ENCODE measurements around the gene ZNF32.
A peak's percentile ranks its signal among the peaks of the same experiment; 100 is the strongest.
"Not testable (repeated sequence)": the region's sequence is repeated elsewhere in the genome, so short reads cannot be mapped to it uniquely, and the experiment has no call there.

The ZNF32 gene

GRCh38 chr10:43655311-43655710 is 6.6 kb upstream of the ZNF32 start:
- intact Hi-C loops (cut with DNase I): no loop called here
- no peak for DNase-seq

- DNase-seq: no peak
- intact Hi-C loops (cut with DNase I): no loop called here
Measured at GRCh38 chr10:43653746-43654145, 5.1 kb upstream of the ZNF32 start.

GRCh38 chr10:43649185-43649523 is 473 bp upstream of the ZNF32 start:
- intact Hi-C loops (cut with DNase I): loop anchor here (2.0 to 5.0 kb wide), 2 partner anchors 42 to 242 kb away; partner anchors contain the start of genes HNRNPF and ZNF485

GRCh38 chr10:43648095-43648397 is 635 bp downstream of the ZNF32 start:
- no peak for DNase-seq
- intact Hi-C loops (cut with DNase I): loop anchor here (2.0 to 5.0 kb wide), 2 partner anchors 41 to 241 kb away; partner anchors contain the start of genes HNRNPF and ZNF485

More at GRCh38 chr10:43649185-43649523, 473 bp upstream of the ZNF32 start:
- DNase-seq: no peak

GRCh38 chr10:43647576-43647975 is 1.1 kb downstream of the ZNF32 start:
- DNase-seq: no peak
- intact Hi-C loops (cut with DNase I): loop anchor here (5.0 kb wide), 1 partner anchor 240 kb away; the partner anchor contains the start of gene HNRNPF

GRCh38 chr10:43645866-43646265 is 2.8 kb downstream of the ZNF32 start:
- DNase-seq: no peak
- intact Hi-C loops (cut with DNase I): loop anchor here (5.0 kb wide), 1 partner anchor 239 kb away; the partner anchor contains the start of gene HNRNPF

- DNase-seq: no peak
- intact Hi-C loops (cut with DNase I): no loop called here
Measured at GRCh38 chr10:43644252-43644651, 4.4 kb downstream of the ZNF32 start.

GRCh38 chr10:43640603-43641002 is 8.1 kb downstream of the ZNF32 start:
- intact Hi-C loops (cut with DNase I): no loop called here

GRCh38 chr10:43635816-43636215 is 12.9 kb downstream of the ZNF32 start:
- intact Hi-C loops (cut with DNase I); DNase-seq: not testable (repeated sequence)

More at GRCh38 chr10:43640603-43641002, 8.1 kb downstream of the ZNF32 start:
- DNase-seq: no peak

GRCh38 chr10:43628956-43629355 is 19.7 kb downstream of the ZNF32 start:
- DNase-seq: no peak
- intact Hi-C loops (cut with DNase I): no loop called here

GRCh38 chr10:43627942-43628341 is 20.7 kb downstream of the ZNF32 start:
- intact Hi-C loops (cut with DNase I): no loop called here

GRCh38 chr10:43623351-43623750 is 25.3 kb downstream of the ZNF32 start:
- peak in 1 of 42 donors; percentile 23 for DNase-seq
- intact Hi-C loops (cut with DNase I): no loop called here

More at GRCh38 chr10:43627942-43628341, 20.7 kb downstream of the ZNF32 start:
- DNase-seq: no peak

GRCh38 chr10:43622038-43622437 is 26.6 kb downstream of the ZNF32 start:
- intact Hi-C loops (cut with DNase I): no loop called here
- DNase-seq: no peak

- intact Hi-C loops (cut with DNase I): no loop called here
- no peak for DNase-seq
Measured at GRCh38 chr10:43619368-43619767, 29.3 kb downstream of the ZNF32 start.

GRCh38 chr10:43616697-43617370 is 31.8 kb downstream of the ZNF32 start:
- intact Hi-C loops (cut with DNase I): no loop called here
- DNase-seq: no peak

- DNase-seq: no peak
- intact Hi-C loops (cut with DNase I): no loop called here
Measured at GRCh38 chr10:43610636-43611035, 38.0 kb downstream of the ZNF32 start.

- intact Hi-C loops (cut with DNase I): loop anchor here (2.0 kb wide), 1 partner anchor 42 kb away; the partner anchor contains the start of gene ZNF32
- DNase-seq: no peak
Measured at GRCh38 chr10:43607199-43607573, 41.5 kb downstream of the ZNF32 start.

GRCh38 chr10:43606323-43607198 is 42.1 kb downstream of the ZNF32 start, which contains the start of gene ZNF485:
TSS of gene ZNF485 (plus strand) at chr10:43606438. CDS start at chr10:43607051, 613 bp downstream.
- peak; percentile 50 to 92 (median 84) for DNase-seq
- intact Hi-C loops (cut with DNase I): loop anchor here (2.0 kb wide), 1 partner anchor 42 kb away; the partner anchor contains the start of gene ZNF32

GRCh38 chr10:43605850-43606322 is 42.8 kb downstream of the ZNF32 start:
- DNase-seq: peak in 1 of 42 donors; percentile 13
- intact Hi-C loops (cut with DNase I): loop anchor here (2.0 kb wide), 1 partner anchor 43 kb away; the partner anchor contains the start of gene ZNF32

GRCh38 chr10:43601576-43601975 is 47.1 kb downstream of the ZNF32 start:
- DNase-seq; intact Hi-C loops (cut with DNase I): not testable (repeated sequence)
